Measurements from ENCODE around the gene HLA-DPA1. TPM values are rescaled to one million over a fixed set of nuclear protein-coding genes. Genes with fewer than 3 reads are reported as not detected.

The HLA-DPA1 gene
- 10 to 100 TPM in 2 of 3 donors, 1 to 10 TPM in 1; 8.6 to 32.9 (median 19.7) TPM for polyA plus RNA-seq (ENCODE audit: insufficient read length in 3 of 3)
- long read RNA-seq, donor 1, partial matches to known transcripts: 14 of 17 reads
- long read RNA-seq, donor 1, other reads (novel, unspliced or antisense): 0 of 17 reads
- long read RNA-seq, donor 2, partial matches to known transcripts: 15 of 16 reads
- long read RNA-seq, donor 2, other reads (novel, unspliced or antisense): 0 of 16 reads
- long read RNA-seq, donor 3, partial matches to known transcripts: 18 of 18 reads
- long read RNA-seq, donor 3, other reads (novel, unspliced or antisense): 0 of 18 reads
- long read RNA-seq, donor 4, partial matches to known transcripts: 5 of 5 reads
- long read RNA-seq, donor 4, other reads (novel, unspliced or antisense): 0 of 5 reads
- long read RNA-seq, donor 5: 0 reads
- long read RNA-seq, donor 6, full-length matches to known transcripts: 2 of 36 reads
- long read RNA-seq, donor 6, partial matches to known transcripts: 34 of 36 reads
- long read RNA-seq, donor 6, other reads (novel, unspliced or antisense): 0 of 36 reads
- long read RNA-seq, donor 7, full-length matches to known transcripts: 2 of 21 reads
- long read RNA-seq, donor 7, partial matches to known transcripts: 19 of 21 reads
- long read RNA-seq, donor 7, other reads (novel, unspliced or antisense): 0 of 21 reads
- long read RNA-seq, donor 8: 0 reads
- long read RNA-seq, donor 9, full-length matches to known transcripts: 1 of 6 reads
- long read RNA-seq, donor 9, partial matches to known transcripts: 5 of 6 reads
- long read RNA-seq, donor 9, other reads (novel, unspliced or antisense): 0 of 6 reads
- long read RNA-seq, donor 10: 0 reads
- long read RNA-seq, donor 11, full-length matches to known transcripts: 2 of 8 reads
- long read RNA-seq, donor 11, partial matches to known transcripts: 6 of 8 reads
- long read RNA-seq, donor 11, other reads (novel, unspliced or antisense): 0 of 8 reads
- long read RNA-seq, donor 12: 0 reads
- long read RNA-seq, donor 13: 0 reads
- long read RNA-seq, donor 14, full-length matches to known transcripts: 2 of 9 reads
- long read RNA-seq, donor 14, partial matches to known transcripts: 7 of 9 reads
- long read RNA-seq, donor 14, other reads (novel, unspliced or antisense): 0 of 9 reads
- long read RNA-seq, donor 15: 0 reads
- long read RNA-seq, donor 16, partial matches to known transcripts: 16 of 17 reads
- long read RNA-seq, donor 16, other reads (novel, unspliced or antisense): 0 of 17 reads

- no peak for DNase-seq (ENCODE audit: extremely low read depth in 1 of 11, low read depth in 9 of 11, low spot score in 4 of 11)
Measured at GRCh38 chr6:33073431-33073871, at the start of gene HLA-DPA1. Gene HLA-DPA1, minus strand, starts transcription at chr6:33073649.

- DNase-seq (ENCODE audit: extremely low read depth in 1 of 11, low read depth in 9 of 11, low spot score in 4 of 11): no peak
Measured at GRCh38 chr6:33123181-33123580, 49.7 kb upstream of the HLA-DPA1 start.

GRCh38 chr6:33120001-33120400 is 46.6 kb upstream of the HLA-DPA1 start:
- no peak for DNase-seq (ENCODE audit: extremely low read depth in 1 of 11, low read depth in 9 of 11, low spot score in 4 of 11)

- peak in 5 of 11 donors; percentile 19 to 45 (median 30) for DNase-seq (ENCODE audit: extremely low read depth in 1 of 11, low read depth in 9 of 11, low spot score in 4 of 11)
Measured at GRCh38 chr6:33118525-33119123, 45.2 kb upstream of the HLA-DPA1 start.

- no peak for DNase-seq (ENCODE audit: extremely low read depth in 1 of 11, low read depth in 9 of 11, low spot score in 4 of 11)
Measured at GRCh38 chr6:33117811-33118277, 44.4 kb upstream of the HLA-DPA1 start.

- DNase-seq (ENCODE audit: extremely low read depth in 1 of 11, low read depth in 9 of 11, low spot score in 4 of 11): peak in 3 of 11 donors; percentile 8 to 16 (median 11)
Measured at GRCh38 chr6:33116841-33117711, 43.6 kb upstream of the HLA-DPA1 start.

GRCh38 chr6:33116417-33116816 is 43.0 kb upstream of the HLA-DPA1 start:
- peak in 1 of 11 donors; percentile 1 for DNase-seq (ENCODE audit: extremely low read depth in 1 of 11, low read depth in 9 of 11, low spot score in 4 of 11)

GRCh38 chr6:33114406-33114805 is 41.0 kb upstream of the HLA-DPA1 start:
- DNase-seq (ENCODE audit: extremely low read depth in 1 of 11, low read depth in 9 of 11, low spot score in 4 of 11): no peak

- no peak for DNase-seq (ENCODE audit: extremely low read depth in 1 of 11, low read depth in 9 of 11, low spot score in 4 of 11)
Measured at GRCh38 chr6:33113755-33114154, 40.3 kb upstream of the HLA-DPA1 start.

GRCh38 chr6:33112148-33112547 is 38.7 kb upstream of the HLA-DPA1 start:
- DNase-seq (ENCODE audit: extremely low read depth in 1 of 11, low read depth in 9 of 11, low spot score in 4 of 11): peak in 4 of 11 donors; percentile 21 to 64 (median 36)

GRCh38 chr6:33108307-33108706 is 34.9 kb upstream of the HLA-DPA1 start:
- no peak for DNase-seq (ENCODE audit: extremely low read depth in 1 of 11, low read depth in 9 of 11, low spot score in 4 of 11)

GRCh38 chr6:33107641-33108040 is 34.2 kb upstream of the HLA-DPA1 start:
- no peak for DNase-seq (ENCODE audit: extremely low read depth in 1 of 11, low read depth in 9 of 11, low spot score in 4 of 11)

- no peak for DNase-seq (ENCODE audit: extremely low read depth in 1 of 11, low read depth in 9 of 11, low spot score in 4 of 11)
Measured at GRCh38 chr6:33105916-33106871, 32.7 kb upstream of the HLA-DPA1 start.

- no peak for DNase-seq (ENCODE audit: extremely low read depth in 1 of 11, low read depth in 9 of 11, low spot score in 4 of 11)
Measured at GRCh38 chr6:33105386-33105785, 31.9 kb upstream of the HLA-DPA1 start.

GRCh38 chr6:33104887-33105286 is 31.4 kb upstream of the HLA-DPA1 start:
- no peak for DNase-seq (ENCODE audit: extremely low read depth in 1 of 11, low read depth in 9 of 11, low spot score in 4 of 11)

- no peak for DNase-seq (ENCODE audit: extremely low read depth in 1 of 11, low read depth in 9 of 11, low spot score in 4 of 11)
Measured at GRCh38 chr6:33103776-33104175, 30.3 kb upstream of the HLA-DPA1 start.
